Prostate gland (tissue), 2 donors: Measurements from ENCODE around the gene NUDT22. TPM values are rescaled to one million over a fixed set of nuclear protein-coding genes. Genes with fewer than 3 reads are reported as not detected.
A peak's percentile ranks its signal among the peaks of the same experiment; 100 is the strongest.

ENCODE experiments used
- DNase-seq: peaks from one replicate; pipeline ENCODE4 v3.0.0-alpha.2; 2019; ENCODE audit warnings: low spot score
- H3K27ac ChIP-seq, 2 donors: fragments of 200-600 bp; sonication (generic); 2 replicates each; pipeline ENCODE4 v1.5.1; 2017 to 2019
- H3K27me3 ChIP-seq: fragments of 200-600 bp; sonication (generic); replicated peaks from 2 replicates; pipeline ENCODE4 v1.5.1; 2019; ENCODE audit not compliant: insufficient read depth
- H3K36me3 ChIP-seq, 2 donors: fragments of 200-600 bp; sonication (generic); 1 replicate in 1 of 2; 2 replicates in 1 of 2; pipeline versions ENCODE4 v1.5.1 to v1.8.1; 2017 to 2019
- H3K4me1 ChIP-seq: fragments of 200-600 bp; sonication (generic); replicated peaks from 2 replicates; pipeline ENCODE4 v1.5.1; 2019
- H3K4me3 ChIP-seq, 2 donors: fragments of 200-600 bp; sonication (generic); 2 replicates each; pipeline ENCODE4 v1.5.1; 2017 to 2019
- H3K9me3 ChIP-seq: fragments of 200-600 bp; sonication (generic); 2 replicates; pipeline ENCODE4 v1.5.1; 2017
- POLR2A ChIP-seq: fragments of 450-650 bp; IDR thresholded peaks from one replicate; pipeline ENCODE4 v1.6.1; 2016; ENCODE audit warnings: antibody characterized with exemption, mild to moderate bottlenecking
- POLR2AphosphoS5 ChIP-seq: sonication (generic); formaldehyde crosslinking; IDR thresholded peaks from one replicate; pipeline ENCODE4 v1.6.1; 2017; ENCODE audit warnings: antibody characterized with exemption
- WGBS: methylation state at CpG from one replicate; pipeline ENCODE4 v1.1.5; 2018; 5-methylcytosine and 5-hydroxymethylcytosine counted together
- intact Hi-C: fragments of 100-400 bp; cut with DNase I; formaldehyde crosslinking; loops from one replicate; pipeline ENCODE4 v1.14.2; 2022
- total RNA-seq, 2 donors: library from RNA; depleted of rRNA; stranded (reverse); fragments of >200 nt; gene quantifications; one replicate each; pipeline ENCODE4 v1.1.0, GENCODE V29; 2016
- TF ChIP-seq, protein P1 (sequence below), 4 experiments: fragments of 200-600 bp in 2 of 4; fragments of 450-650 bp in 2 of 4; sonication (generic) in 2 of 4; IDR thresholded peaks; 1 replicate in 3 of 4; 2 replicates in 1 of 4; pipeline ENCODE4 v1.5.1; 2016 to 2019; ENCODE audit warnings: antibody characterized with exemption in 4 of 4, mild to moderate bottlenecking in 2 of 4, moderate library complexity in 2 of 4

Gene NUDT22
- total RNA-seq, 2 donors from 2014 or later: 89.5 to 90.8 TPM

DNA sequence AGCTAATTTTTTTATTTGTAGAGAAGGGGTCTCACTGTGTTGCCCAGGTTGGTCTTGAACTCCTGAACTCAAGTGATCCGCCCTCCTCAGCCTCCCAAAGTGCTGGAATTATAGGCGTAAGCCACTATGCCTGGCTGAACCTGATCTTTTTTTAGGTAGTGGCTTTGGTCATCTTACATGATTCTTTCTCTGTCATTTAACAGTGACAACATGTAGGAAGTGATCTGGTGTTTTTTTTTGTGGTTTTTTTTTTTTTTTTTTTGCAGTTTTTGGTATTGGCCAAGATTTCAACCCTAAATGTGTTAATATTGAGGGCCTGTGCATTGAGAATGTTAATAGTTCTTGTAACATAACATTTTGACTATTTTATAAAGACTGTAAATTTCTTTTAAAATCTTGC is 27.6 kb upstream of the NUDT22 start:
- H3K27me3 ChIP-seq: no peaks in the 10 kb centered on the region
- H3K27ac ChIP-seq: no peak overlapping the region
- TF ChIP-seq, protein P1, sequence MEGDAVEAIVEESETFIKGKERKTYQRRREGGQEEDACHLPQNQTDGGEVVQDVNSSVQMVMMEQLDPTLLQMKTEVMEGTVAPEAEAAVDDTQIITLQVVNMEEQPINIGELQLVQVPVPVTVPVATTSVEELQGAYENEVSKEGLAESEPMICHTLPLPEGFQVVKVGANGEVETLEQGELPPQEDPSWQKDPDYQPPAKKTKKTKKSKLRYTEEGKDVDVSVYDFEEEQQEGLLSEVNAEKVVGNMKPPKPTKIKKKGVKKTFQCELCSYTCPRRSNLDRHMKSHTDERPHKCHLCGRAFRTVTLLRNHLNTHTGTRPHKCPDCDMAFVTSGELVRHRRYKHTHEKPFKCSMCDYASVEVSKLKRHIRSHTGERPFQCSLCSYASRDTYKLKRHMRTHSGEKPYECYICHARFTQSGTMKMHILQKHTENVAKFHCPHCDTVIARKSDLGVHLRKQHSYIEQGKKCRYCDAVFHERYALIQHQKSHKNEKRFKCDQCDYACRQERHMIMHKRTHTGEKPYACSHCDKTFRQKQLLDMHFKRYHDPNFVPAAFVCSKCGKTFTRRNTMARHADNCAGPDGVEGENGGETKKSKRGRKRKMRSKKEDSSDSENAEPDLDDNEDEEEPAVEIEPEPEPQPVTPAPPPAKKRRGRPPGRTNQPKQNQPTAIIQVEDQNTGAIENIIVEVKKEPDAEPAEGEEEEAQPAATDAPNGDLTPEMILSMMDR (IDR thresholded peaks at IDR 0.05): no peak
- TF ChIP-seq POLR2A (no peak), POLR2AphosphoS5 (no peak)
- H3K4me1 ChIP-seq: no peaks in the 10 kb centered on the region
- H3K36me3 ChIP-seq: peaks cover 15 to 36% of the 10 kb centered on the region in 2 donors
- intact Hi-C loops: no loop called here
- no peak overlapping the region for H3K4me3 ChIP-seq
- DNase-seq: no peak
- WGBS: 97% methylated on average over 2 of the region's 2 CpGs
- no peaks in the 10 kb centered on the region for H3K9me3 ChIP-seq

DNA sequence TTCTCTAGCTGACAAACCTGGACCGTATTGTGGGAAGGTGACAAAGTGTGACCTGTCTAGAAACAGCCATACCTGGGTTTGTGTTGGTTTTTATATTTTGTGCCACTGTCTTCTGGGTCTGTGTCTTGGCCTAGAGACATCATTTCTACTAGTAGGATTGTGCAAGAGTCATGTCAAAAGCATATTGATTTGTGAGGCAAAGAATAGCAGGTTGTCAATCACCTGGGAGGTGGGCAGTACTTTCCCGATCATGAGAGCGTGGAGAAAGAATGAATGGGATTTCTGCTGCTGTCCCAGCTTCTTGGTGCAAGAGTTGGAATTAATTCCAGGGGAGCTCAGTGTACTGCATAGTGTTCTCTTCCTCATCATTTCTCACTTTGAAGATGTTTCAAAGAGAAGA is 24.5 kb upstream of the NUDT22 start:
- H3K36me3 ChIP-seq: peaks cover 9 to 17% of the 10 kb centered on the region in 2 donors
- intact Hi-C loops: no loop called here

DNA sequence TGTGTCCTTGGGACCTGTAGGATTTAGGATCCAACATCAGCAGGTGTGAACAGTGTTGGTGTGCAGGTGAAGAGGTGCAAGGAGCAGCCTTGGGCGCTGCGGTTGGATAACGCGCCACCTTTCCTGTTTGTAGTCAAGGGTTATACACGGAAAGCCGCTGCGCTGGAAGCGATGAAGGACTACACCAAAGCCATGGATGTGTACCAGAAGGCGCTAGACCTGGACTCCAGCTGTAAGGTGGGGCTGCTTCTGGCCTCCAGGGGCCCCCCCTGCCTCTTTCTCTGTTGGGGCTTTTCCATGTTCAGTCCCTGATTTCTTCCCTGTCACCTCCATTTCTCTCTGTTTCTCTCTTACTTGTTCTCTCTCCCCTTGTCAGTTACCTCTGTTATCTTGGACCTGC is 23.1 kb upstream of the NUDT22 start:
- TF ChIP-seq, protein P1 (IDR thresholded peaks at IDR 0.05): no peak
- TF ChIP-seq POLR2A: no peak
- TF ChIP-seq POLR2AphosphoS5: no peak
- Histone ChIP-seq H3K27me3 (no peaks in the 10 kb centered on the region), H3K36me3 (peaks cover 5 to 17% of the 10 kb centered on the region in 2 donors), H3K4me3 (no peak overlapping the region), H3K27ac (no peak overlapping the region), H3K9me3 (no peaks in the 10 kb centered on the region), H3K4me1 (no peaks in the 10 kb centered on the region)
- DNase-seq: no peak
- intact Hi-C loops: no loop called here
- 96% methylated on average over 9 of the region's 9 CpGs for WGBS

More for the DNA sequence above, 24.5 kb upstream of the NUDT22 start:
- no peaks in the 10 kb centered on the region for H3K27me3 ChIP-seq
- no peaks in the 10 kb centered on the region for H3K4me1 ChIP-seq
- WGBS: 80% methylated on average over 3 of the region's 3 CpGs
- H3K9me3 ChIP-seq: no peaks in the 10 kb centered on the region
- DNase-seq: no peak
- H3K4me3 ChIP-seq: no peak overlapping the region
- H3K27ac ChIP-seq: no peak overlapping the region
- TF ChIP-seq POLR2AphosphoS5 (no peak), POLR2A (no peak)
- TF ChIP-seq, protein P1 (IDR thresholded peaks at IDR 0.05): no peak

DNA sequence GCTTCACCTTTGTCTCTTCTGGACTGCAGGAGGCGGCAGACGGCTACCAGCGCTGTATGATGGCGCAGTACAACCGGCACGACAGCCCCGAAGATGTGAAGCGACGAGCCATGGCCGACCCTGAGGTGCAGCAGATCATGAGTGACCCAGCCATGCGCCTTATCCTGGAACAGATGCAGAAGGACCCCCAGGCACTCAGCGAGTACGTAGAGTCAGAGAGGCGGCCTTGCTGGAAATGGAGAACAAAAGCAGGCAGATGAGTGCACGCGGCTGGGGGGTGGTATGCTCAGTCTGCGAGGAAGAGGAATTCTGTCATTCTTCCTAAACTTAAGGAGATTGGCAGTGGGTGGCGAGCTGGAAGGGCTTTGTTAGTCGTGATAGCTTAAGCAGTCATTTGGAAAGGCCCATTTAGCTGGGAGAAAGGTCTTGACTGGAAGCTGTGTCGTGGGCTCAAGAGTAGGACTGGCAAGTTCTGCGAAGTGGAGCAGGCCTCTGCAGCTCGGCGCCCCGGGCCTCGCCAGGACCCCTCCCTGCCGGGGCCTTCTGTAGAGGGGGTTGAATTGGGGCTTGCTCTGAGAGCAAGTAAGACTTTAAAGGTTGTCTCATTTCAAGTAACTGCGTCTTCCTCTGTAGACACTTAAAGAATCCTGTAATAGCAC is 22.5 kb upstream of the NUDT22 start:
- no peak for DNase-seq
- intact Hi-C loops: no loop called here
- no peak overlapping the region for H3K4me3 ChIP-seq
- 80% methylated on average over 27 of the region's 27 CpGs for WGBS
- H3K27ac ChIP-seq: no peak overlapping the region
- H3K9me3 ChIP-seq: no peaks in the 10 kb centered on the region
- H3K36me3 ChIP-seq: peaks cover 5 to 17% of the 10 kb centered on the region in 2 donors
- TF ChIP-seq, protein P1 (IDR thresholded peaks at IDR 0.05): no peak
- no peak for TF ChIP-seq POLR2A
- no peaks in the 10 kb centered on the region for H3K4me1 ChIP-seq
- no peaks in the 10 kb centered on the region for H3K27me3 ChIP-seq

DNA sequence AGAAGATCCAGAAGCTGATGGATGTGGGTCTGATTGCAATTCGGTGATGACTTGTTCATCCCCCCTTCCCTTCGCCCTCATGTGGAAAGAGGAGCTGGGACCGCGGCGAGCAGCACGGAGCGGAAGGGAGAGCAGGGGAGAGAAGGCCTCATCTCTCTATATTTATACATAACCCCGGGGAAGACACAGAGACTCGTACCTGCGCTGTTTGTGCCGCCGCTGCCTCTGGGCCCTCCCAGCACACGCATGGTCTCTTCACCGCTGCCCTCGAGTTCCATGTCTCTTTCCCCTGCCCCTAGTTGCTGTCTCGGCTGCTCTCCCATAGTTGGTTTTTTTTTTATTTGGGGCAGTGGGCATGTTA is 22.0 kb upstream of the NUDT22 start:
- H3K9me3 ChIP-seq: no peaks in the 10 kb centered on the region
- WGBS: 49% methylated on average over 16 of the region's 16 CpGs
- intact Hi-C loops: no loop called here
- H3K27ac ChIP-seq: peak overlapping the region in 1 of 2 donors; percentile 16
- H3K36me3 ChIP-seq: peaks cover 5 to 17% of the 10 kb centered on the region in 2 donors
- no peaks in the 10 kb centered on the region for H3K27me3 ChIP-seq
- no peaks in the 10 kb centered on the region for H3K4me1 ChIP-seq
- no peak for DNase-seq
- no peak overlapping the region for H3K4me3 ChIP-seq
- no peak for TF ChIP-seq POLR2AphosphoS5
- no peak for TF ChIP-seq POLR2A
